ENCODE results near the gene ZNF28. TPM values are rescaled to one million over a fixed set of nuclear protein-coding genes. Genes with fewer than 3 reads are reported as not detected.
"Not testable (repeated sequence)": the region's sequence is repeated elsewhere in the genome, so short reads cannot be mapped to it uniquely, and the experiment has no call there.

ZNF28 gene
- polyA plus RNA-seq, 2 of the 4 experiments (the other 2 are of a cell fraction) = 0.76 to 4.0 TPM

DNA sequence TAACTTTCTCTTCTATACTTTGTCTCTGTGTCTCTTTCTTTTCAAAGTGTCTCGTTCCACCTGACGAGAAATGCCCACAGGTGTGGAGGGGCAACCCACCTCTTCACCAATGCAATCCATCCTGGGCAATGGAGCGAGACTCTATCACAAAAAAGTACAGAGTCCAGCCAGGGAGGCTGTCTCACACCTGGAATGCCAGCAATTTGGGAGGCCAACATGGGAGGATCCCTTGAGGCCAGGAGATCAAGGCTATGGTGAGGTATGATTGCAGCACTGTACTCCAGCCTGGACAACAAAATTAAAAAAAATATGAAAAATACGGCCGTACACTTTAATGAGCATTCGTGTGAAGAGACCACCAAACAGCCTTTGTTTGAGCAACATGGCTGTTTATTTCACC is 32.0 kb downstream of the ZNF28 start:
- peaks cover 61% of the 10 kb centered on the region for H3K9me3 ChIP-seq
- no peak for FAIRE-seq
- no peaks in the 10 kb centered on the region for H3K4me1 ChIP-seq
- TF ChIP-seq POLR2A (IDR thresholded peaks at IDR 0.05; ENCODE audit: low read length) (no peak), ZNF302 (CRISPR knock-in tag; IDR thresholded peaks at IDR 0.05) (no peak), JUN (IDR thresholded peaks at IDR 0.05) (no peak), KDM1A (IDR thresholded peaks at IDR 0.05; ENCODE audit: low read depth) (no peak), FOSL2 (IDR thresholded peaks at IDR 0.05) (no peak), FOSL2 (CRISPR knock-in tag; IDR thresholded peaks at IDR 0.05) (no peak), HOXB5 (CRISPR knock-in tag; IDR thresholded peaks at IDR 0.05) (no peak), HDAC2 (IDR thresholded peaks at IDR 0.05) (no peak), NR3C1 (IDR thresholded peaks at IDR 0.05) (no peak), TP53 (CRISPR knock-in tag; IDR thresholded peaks at IDR 0.05) (no peak), ESRRA (IDR thresholded peaks at IDR 0.05; ENCODE audit: borderline replicate concordance, low read length) (no peak), RCOR1 (IDR thresholded peaks at IDR 0.05; ENCODE audit: low read depth, low read length) (no peak), NPAS2 (CRISPR knock-in tag; IDR thresholded peaks at IDR 0.05; ENCODE audit: borderline replicate concordance) (no peak), HOXB13 (CRISPR knock-in tag; IDR thresholded peaks at IDR 0.05; ENCODE audit: low read depth) (no peak), CHD4 (IDR thresholded peaks at IDR 0.05; ENCODE audit: borderline replicate concordance) (no peak), RFX5 (IDR thresholded peaks at IDR 0.05) (no peak)
- TF ChIP-seq, protein P1, sequence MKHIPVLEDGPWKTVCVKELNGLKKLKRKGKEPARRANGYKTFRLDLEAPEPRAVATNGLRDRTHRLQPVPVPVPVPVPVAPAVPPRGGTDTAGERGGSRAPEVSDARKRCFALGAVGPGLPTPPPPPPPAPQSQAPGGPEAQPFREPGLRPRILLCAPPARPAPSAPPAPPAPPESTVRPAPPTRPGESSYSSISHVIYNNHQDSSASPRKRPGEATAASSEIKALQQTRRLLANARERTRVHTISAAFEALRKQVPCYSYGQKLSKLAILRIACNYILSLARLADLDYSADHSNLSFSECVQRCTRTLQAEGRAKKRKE (CRISPR knock-in tag; IDR thresholded peaks at IDR 0.05; ENCODE audit: low read depth) = no peak
- TF ChIP-seq, protein P2, sequence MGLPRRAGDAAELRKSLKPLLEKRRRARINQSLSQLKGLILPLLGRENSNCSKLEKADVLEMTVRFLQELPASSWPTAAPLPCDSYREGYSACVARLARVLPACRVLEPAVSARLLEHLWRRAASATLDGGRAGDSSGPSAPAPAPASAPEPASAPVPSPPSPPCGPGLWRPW (IDR thresholded peaks at IDR 0.05) = no peak
- TF ChIP-seq, protein P3, sequence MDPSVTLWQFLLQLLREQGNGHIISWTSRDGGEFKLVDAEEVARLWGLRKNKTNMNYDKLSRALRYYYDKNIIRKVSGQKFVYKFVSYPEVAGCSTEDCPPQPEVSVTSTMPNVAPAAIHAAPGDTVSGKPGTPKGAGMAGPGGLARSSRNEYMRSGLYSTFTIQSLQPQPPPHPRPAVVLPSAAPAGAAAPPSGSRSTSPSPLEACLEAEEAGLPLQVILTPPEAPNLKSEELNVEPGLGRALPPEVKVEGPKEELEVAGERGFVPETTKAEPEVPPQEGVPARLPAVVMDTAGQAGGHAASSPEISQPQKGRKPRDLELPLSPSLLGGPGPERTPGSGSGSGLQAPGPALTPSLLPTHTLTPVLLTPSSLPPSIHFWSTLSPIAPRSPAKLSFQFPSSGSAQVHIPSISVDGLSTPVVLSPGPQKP (IDR thresholded peaks at IDR 0.05; ENCODE audit: low read depth, low read length) = no peak
- no peak overlapping the region for H3K27ac ChIP-seq
- DNase-seq (ENCODE audit: low read depth in 1 of 2, low spot score in 1 of 2) = no peak
- ChIA-PET POLR2A (no interaction called here), CTCF (no interaction called here)
- WGBS (ENCODE audit: missing lambda C conversion rate) = 35% methylated on average over 6 of the region's 6 CpGs
- H3K4me3 ChIP-seq = no peak overlapping the region
- no peak for ATAC-seq
- no peak overlapping the region for H3K4me2 ChIP-seq

DNA sequence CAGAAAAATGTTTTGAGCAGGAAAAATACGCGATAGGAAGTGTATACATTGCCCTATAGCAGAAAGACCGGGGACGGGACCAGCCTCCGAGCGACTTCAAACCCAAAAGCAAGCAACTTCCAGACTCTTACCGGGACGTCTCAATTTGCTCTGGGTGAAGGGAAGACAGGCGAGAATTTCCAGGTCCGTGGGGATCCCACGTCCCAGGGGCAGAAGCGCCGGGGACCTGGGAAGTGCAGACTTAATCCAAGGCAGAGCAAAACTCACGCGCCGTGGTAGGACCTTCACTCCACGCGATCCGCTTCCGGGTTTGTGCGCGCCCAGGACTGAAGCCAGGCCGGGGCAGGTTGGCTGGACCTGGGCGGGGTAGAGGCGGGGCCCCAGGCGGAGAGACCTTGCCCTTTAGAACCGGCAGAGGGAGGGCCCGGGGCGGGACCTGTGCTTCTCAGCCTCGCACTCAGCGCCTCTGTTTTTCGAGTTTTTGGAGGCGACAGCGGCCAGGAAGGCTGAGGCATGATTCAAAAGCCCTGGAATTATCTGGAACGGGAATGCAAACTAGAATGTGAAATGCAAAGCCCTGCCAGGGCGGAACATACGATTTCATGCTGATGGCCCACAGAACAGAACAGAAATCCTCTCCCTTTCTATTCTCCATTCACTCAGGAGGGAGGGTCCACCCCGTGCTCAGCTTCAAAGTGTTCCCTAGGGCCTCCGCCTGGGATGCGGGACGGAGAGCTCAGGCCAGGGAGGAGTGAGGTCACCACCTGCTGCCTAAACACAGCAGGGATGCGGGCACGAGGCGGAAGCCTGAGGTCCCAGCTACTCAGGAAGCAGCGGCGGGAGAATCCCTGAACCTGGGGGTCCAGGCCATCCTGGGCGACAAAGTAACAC is 34.7 kb downstream of the ZNF28 start, which contains the start of gene ZNF600:
TSS of gene ZNF600 (minus strand) at position 328 of the 891 bp plus-strand sequence. CDS start 7,903 bp downstream, outside the sequence.
- FAIRE-seq, H3K27ac ChIP-seq, CTCF ChIA-PET, H3K4me2 ChIP-seq, POLR2A ChIA-PET, H3K4me1 ChIP-seq, H3K4me3 ChIP-seq: not testable (repeated sequence)
- peaks cover 59% of the 10 kb centered on the region for H3K9me3 ChIP-seq
- peak in 1 of 2 experiments; percentile 16 for DNase-seq (ENCODE audit: low read depth in 1 of 2, low spot score in 1 of 2)
- ATAC-seq = peak in 1 of 2 experiments; percentile 83; a peak in 3 of 6 replicates
- 10% methylated on average over 47 of the region's 47 CpGs for WGBS (ENCODE audit: missing lambda C conversion rate)

DNA sequence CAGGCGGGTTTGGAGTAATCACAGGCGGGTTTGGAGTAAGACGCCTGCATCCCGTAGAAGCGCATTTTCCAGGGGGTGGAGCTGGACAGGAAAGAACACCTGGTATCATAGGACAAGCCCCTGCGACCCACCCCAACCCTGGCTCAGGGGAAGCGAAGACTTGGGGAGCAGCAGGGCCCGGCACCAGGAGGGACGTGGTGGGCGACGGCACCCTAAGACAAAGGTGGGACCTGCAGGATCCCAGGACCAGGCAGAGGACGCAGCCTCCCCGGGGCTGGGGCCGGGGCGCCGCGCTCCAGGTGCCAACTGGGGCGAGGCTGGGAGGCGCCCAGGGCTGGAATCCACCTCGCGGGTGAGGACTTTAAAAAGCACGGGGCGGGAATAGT is 35.4 kb downstream of the ZNF28 start:
- FAIRE-seq (no peak), ATAC-seq (peak in 1 of 2 experiments; percentile 32; a peak in 1 of 6 replicates), DNase-seq (ENCODE audit: low read depth in 1 of 2, low spot score in 1 of 2) (no peak)
- peaks cover 62% of the 10 kb centered on the region for H3K9me3 ChIP-seq
- 16% methylated on average over 17 of the region's 23 CpGs for WGBS (ENCODE audit: missing lambda C conversion rate)
- H3K4me3 ChIP-seq = no peak overlapping the region
- ChIA-PET POLR2A (no interaction called here), CTCF (no interaction called here)
- no peak overlapping the region for H3K4me2 ChIP-seq
- H3K27ac ChIP-seq = no peak overlapping the region
- no peaks in the 10 kb centered on the region for H3K4me1 ChIP-seq
- TF ChIP-seq, protein P4, sequence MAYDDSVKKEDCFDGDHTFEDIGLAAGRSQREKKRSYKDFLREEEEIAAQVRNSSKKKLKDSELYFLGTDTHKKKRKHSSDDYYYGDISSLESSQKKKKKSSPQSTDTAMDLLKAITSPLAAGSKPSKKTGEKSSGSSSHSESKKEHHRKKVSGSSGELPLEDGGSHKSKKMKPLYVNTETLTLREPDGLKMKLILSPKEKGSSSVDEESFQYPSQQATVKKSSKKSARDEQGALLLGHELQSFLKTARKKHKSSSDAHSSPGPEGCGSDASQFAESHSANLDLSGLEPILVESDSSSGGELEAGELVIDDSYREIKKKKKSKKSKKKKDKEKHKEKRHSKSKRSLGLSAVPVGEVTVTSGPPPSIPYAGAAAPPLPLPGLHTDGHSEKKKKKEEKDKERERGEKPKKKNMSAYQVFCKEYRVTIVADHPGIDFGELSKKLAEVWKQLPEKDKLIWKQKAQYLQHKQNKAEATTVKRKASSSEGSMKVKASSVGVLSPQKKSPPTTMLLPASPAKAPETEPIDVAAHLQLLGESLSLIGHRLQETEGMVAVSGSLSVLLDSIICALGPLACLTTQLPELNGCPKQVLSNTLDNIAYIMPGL (CRISPR knock-in tag; IDR thresholded peaks at IDR 0.05; ENCODE audit: borderline replicate concordance) = no peak
- TF ChIP-seq HOXB5 (CRISPR knock-in tag; IDR thresholded peaks at IDR 0.05) = no peak
- TF ChIP-seq POLR2A (IDR thresholded peaks at IDR 0.05; ENCODE audit: low read length) = no peak
- TF ChIP-seq, protein P5, sequence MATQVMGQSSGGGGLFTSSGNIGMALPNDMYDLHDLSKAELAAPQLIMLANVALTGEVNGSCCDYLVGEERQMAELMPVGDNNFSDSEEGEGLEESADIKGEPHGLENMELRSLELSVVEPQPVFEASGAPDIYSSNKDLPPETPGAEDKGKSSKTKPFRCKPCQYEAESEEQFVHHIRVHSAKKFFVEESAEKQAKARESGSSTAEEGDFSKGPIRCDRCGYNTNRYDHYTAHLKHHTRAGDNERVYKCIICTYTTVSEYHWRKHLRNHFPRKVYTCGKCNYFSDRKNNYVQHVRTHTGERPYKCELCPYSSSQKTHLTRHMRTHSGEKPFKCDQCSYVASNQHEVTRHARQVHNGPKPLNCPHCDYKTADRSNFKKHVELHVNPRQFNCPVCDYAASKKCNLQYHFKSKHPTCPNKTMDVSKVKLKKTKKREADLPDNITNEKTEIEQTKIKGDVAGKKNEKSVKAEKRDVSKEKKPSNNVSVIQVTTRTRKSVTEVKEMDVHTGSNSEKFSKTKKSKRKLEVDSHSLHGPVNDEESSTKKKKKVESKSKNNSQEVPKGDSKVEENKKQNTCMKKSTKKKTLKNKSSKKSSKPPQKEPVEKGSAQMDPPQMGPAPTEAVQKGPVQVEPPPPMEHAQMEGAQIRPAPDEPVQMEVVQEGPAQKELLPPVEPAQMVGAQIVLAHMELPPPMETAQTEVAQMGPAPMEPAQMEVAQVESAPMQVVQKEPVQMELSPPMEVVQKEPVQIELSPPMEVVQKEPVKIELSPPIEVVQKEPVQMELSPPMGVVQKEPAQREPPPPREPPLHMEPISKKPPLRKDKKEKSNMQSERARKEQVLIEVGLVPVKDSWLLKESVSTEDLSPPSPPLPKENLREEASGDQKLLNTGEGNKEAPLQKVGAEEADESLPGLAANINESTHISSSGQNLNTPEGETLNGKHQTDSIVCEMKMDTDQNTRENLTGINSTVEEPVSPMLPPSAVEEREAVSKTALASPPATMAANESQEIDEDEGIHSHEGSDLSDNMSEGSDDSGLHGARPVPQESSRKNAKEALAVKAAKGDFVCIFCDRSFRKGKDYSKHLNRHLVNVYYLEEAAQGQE (IDR thresholded peaks at IDR 0.05) = no peak
- no peak for TF ChIP-seq KDM5A (IDR thresholded peaks at IDR 0.05)
- TF ChIP-seq, protein P6, sequence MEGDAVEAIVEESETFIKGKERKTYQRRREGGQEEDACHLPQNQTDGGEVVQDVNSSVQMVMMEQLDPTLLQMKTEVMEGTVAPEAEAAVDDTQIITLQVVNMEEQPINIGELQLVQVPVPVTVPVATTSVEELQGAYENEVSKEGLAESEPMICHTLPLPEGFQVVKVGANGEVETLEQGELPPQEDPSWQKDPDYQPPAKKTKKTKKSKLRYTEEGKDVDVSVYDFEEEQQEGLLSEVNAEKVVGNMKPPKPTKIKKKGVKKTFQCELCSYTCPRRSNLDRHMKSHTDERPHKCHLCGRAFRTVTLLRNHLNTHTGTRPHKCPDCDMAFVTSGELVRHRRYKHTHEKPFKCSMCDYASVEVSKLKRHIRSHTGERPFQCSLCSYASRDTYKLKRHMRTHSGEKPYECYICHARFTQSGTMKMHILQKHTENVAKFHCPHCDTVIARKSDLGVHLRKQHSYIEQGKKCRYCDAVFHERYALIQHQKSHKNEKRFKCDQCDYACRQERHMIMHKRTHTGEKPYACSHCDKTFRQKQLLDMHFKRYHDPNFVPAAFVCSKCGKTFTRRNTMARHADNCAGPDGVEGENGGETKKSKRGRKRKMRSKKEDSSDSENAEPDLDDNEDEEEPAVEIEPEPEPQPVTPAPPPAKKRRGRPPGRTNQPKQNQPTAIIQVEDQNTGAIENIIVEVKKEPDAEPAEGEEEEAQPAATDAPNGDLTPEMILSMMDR (IDR thresholded peaks at IDR 0.05) = no peak
- no peak for TF ChIP-seq FOSL2 (IDR thresholded peaks at IDR 0.05)
- no peak for TF ChIP-seq FOSL2 (CRISPR knock-in tag; IDR thresholded peaks at IDR 0.05)
